Liver (tissue), 3 donors: ENCODE results near the gene ACBD3.

ENCODE experiments used
- CTCF ChIP-seq: fragments of 150-350 bp; IDR thresholded peaks from 2 replicates; pipeline ENCODE4 v1.5.1; 2017; ENCODE audit warnings: improper control_type of control experiment, low read depth, low read length; ENCODE audit not compliant: missing input control
- EGR1 ChIP-seq, 2 donors: IDR thresholded peaks; 2 replicates each; pipeline ENCODE4 v1.6.1; 2016 to 2018; ENCODE audit warnings: antibody characterized with exemption in 2 of 2, low read depth in 2 of 2
- JUND ChIP-seq, 2 donors: IDR thresholded peaks; 2 replicates each; pipeline ENCODE4 v1.6.1; 2016; ENCODE audit warnings: antibody characterized with exemption in 2 of 2
- MAX ChIP-seq: IDR thresholded peaks from 2 replicates; pipeline ENCODE4 v1.6.1; 2016; ENCODE audit warnings: antibody characterized with exemption
- SP1 ChIP-seq: IDR thresholded peaks from 2 replicates; pipeline ENCODE4 v1.6.1; 2018; ENCODE audit warnings: antibody characterized with exemption, mild to moderate bottlenecking
- donor health status: healthy.
- donor health status: healthy.

GRCh38 chr1:226123212-226123560 lies 63.4 kb downstream of the ACBD3 start:
- no peak for TF ChIP-seq CTCF
- TF ChIP-seq SP1, result no peak
- TF ChIP-seq EGR1 (IDR thresholded peaks at IDR 0.05; ENCODE audit: low read depth in 2 of 2), result no peak
- no peak for TF ChIP-seq JUND (IDR thresholded peaks at IDR 0.05)
- no peak for TF ChIP-seq MAX
